CD4-positive, alpha-beta T cell treated with Interleukin-21 for 1 hour (primary cell): ENCODE data around the gene SPDYE4.

Experiments
- DNase-seq: peaks from one replicate; pipeline ENCODE4 v3.0.0-alpha.2; 2020

Gene SPDYE4

DNA sequence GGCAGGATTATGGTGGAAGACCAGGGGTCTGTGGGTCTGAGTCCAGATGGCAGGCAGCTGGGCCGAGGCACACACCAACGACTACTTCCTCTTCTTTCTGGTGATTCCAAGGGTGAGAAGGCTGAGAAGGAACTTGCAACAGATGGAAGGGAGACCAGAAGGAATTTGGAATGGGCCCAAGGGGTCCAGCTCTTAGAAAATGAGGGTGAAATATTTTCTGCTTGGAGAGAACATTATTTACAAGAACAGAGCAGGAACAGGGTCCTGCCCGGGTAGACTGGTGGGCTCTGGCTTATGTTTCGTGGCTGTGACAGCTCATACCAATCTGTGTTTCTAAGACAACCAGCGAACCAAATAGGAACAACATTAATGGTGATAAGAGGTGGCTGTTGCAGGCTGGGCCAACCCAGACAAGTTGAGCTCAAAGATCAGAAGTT lies 50.3 kb downstream of the SPDYE4 start:
- DNase-seq = no peak

GRCh38 chr17:8707332-8708024 lies 50.9 kb downstream of the SPDYE4 start:
- DNase-seq = no peak

- no peak for DNase-seq
Observed at GRCh38 chr17:8706431-8706830, 51.9 kb downstream of the SPDYE4 start.

DNA sequence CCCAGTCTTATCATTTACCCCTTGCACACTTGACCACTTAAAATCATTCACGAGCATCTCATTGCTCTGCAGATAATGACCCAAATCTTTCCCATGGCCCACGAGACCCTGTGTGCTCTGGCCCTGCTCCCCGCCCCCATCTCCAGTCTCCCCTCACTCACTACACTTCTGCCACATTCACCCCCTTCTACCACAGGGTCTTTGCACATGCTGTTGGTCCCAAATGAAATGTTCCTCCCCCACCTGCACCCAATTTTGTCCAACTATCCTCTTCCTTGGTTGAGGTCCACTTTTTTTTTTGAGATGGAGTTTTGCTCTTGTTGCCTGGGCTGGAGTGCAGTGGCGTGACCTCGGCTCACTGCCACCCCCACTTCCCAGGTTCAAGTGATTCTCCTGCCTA lies 52.9 kb downstream of the SPDYE4 start:
- no peak for DNase-seq

GRCh38 chr17:8703001-8703400 lies 55.3 kb downstream of the SPDYE4 start:
- no peak for DNase-seq

GRCh38 chr17:8701754-8702153 lies 56.6 kb downstream of the SPDYE4 start:
- no peak for DNase-seq

DNA sequence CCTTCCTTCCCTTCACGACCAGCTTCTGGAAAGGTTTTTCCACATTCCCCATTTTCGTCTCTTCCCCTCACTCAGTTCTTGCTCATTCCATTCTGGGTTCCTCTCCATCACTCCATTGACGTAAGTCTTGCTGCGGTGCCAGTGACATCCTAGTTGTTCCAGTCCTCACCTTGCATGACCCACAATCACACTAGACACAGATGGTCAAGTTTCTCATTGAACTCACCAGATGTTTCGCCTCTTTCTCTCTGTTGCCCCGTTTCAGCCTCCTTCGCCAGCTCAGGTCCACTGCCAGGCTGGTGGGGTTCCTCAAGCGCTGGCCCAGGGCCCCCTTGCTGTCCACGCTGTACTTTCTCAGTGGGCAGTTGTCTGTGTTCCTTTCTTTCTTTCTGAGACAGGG lies 57.1 kb downstream of the SPDYE4 start:
- no peak for DNase-seq
